ENCODE results near the gene DLG2.
"Not testable (repeated sequence)": the region's sequence is repeated elsewhere in the genome, so short reads cannot be mapped to it uniquely, and the experiment has no call there.

The DLG2 gene

DNA sequence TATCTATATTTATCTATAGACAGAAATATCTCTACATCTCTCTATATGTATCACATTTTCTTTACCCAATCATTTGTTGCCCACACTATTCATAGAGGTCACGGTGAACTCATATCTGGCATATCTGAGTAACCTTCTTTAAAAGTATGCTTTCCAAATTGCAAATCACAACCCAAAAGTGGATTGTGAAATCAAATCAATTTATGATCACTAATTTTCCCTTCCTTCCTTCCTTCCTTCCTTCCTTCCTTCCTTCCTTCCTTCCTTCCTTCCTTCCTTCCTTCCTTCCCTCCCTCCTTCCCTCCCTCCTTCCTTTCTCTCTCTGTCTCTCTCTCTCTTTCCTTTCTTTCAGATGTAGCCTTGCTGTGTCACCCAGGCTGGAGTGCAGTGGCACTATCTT, 1893.0 kb downstream of the DLG2 start:
- no peak for DNase-seq

- not testable (repeated sequence) for DNase-seq
These were observed 1895.9 kb downstream of the DLG2 start for GRCh38 chr11:83731288-83731687.

- DNase-seq = no peak
These were observed 1898.9 kb downstream of the DLG2 start for GRCh38 chr11:83728281-83728680.

DNA sequence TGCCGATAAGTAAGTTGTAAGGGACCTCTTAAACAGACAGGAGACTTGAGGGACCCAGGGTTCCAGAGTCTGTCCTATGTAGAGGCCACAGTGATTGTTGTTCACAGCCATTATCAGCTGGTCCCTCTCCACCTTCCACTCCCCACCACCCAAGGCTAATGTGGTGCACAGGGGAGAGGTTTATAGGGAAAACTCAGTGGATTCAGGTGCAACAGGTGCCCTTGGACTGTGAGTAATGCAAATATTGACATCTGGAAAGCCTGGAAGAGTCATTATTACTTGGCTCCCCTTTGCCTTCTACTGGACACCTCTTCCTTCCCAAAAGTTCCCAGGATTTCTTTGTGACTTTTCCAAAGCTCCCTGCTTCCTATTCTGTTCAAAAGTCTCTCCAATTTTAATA, 1899.9 kb downstream of the DLG2 start:
- no peak for DNase-seq

DNA sequence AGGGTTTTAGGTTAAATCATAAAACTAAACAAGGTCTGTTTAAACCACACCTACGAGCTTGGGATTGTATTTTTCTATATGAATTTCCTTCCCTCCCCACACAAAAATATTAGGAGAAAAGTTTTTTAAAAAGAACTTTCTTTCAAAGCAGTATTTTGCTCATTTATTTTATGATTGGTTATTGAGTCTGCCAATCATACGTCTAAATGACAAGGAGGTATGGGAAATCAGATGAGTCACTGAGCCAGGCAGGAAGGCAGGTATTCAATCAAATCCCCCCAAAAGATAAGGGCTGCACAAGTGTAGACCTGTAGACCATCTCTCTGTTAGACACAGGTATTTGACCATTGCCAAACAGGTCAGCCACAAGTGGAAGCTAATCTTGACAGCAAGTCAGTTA, 1900.8 kb downstream of the DLG2 start:
- no peak for DNase-seq

DNA sequence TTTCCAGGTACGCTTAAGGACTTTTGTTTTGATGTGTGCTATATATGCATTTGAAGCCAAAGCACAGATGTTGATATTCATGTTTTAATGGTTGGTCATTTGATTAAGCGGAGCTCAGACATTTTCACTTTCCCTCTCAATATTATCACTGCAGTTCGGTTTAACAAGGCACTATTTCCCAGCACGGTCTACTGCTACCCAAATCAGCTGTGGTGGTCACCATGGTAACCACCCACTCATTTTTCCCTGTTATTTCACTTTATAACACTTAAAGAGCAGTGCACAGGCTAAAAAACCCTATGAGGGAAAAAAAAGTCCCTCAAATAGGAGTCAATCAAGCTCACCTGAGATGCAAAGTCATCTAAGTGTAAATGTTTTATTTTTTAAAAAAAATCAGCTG, 1901.4 kb downstream of the DLG2 start:
- DNase-seq = no peak

- DNase-seq = no peak
These were observed 1901.9 kb downstream of the DLG2 start for GRCh38 chr11:83725269-83725560.

GRCh38 chr11:83723999-83724398, 1903.1 kb downstream of the DLG2 start:
- peak in 1 of 2 donors; percentile 6 for DNase-seq

- no peak for DNase-seq
These were observed 1904.6 kb downstream of the DLG2 start for GRCh38 chr11:83722392-83723119.

DNA sequence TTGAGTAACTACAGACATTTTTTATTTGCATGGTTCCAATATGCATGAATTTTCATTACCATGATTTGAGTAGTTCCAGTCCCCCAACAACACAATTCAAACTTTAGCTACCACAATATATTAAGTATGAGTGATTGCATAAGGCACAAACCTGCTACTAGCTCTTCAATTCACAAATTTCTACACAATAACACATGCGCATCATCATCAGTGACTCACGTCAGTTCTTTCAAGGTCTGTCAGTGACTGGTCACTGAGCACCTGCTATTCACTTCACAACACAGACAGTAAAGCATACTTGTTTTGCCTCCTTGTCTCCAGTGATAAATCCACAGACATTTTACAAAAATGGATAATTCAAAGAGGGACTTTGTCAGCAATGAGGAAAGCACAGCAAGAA, 1905.9 kb downstream of the DLG2 start:
- no peak for DNase-seq

- no peak for DNase-seq
These were observed 1906.5 kb downstream of the DLG2 start for GRCh38 chr11:83720675-83721074.

DNA sequence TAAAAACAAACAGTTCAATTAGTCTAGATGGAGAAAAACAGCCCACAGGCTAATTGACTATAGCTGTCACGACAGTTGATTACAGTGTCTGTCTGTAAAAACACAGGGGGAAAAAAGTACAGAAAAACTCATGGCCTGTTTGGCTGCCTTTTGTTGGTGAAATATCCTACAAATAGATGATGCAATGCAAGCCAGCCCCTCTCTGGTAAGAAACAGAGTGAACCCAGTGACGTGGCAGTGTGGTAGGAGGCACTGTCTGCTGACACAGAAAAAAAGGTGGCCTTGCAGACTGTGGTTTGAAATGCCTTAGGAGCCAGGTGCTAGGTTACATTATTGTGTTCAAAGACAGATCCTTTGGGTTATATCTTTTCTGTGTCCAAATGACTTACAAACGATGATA, 1909.6 kb downstream of the DLG2 start:
- no peak for DNase-seq

GRCh38 chr11:83715927-83716535, 1911.1 kb downstream of the DLG2 start:
- DNase-seq = no peak

DNA sequence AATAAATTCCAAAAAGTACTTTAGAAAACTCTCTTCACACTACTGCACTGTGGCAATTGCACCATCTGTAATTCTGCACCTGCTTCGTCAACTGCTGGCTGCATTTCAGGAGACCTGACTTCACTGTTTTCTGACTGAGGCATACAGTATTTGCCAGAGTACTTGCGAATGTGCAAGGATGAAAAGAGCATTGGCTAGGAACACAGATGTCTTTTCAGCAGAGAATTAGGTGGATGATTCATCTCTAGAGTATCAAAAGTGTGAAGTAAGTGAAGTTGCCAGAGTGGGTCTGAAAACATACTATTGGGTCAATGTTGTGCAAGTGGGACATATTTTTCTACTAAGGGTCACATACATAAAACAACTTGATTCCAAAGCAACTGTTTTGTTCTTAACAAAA, 1913.4 kb downstream of the DLG2 start:
- no peak for DNase-seq

DNA sequence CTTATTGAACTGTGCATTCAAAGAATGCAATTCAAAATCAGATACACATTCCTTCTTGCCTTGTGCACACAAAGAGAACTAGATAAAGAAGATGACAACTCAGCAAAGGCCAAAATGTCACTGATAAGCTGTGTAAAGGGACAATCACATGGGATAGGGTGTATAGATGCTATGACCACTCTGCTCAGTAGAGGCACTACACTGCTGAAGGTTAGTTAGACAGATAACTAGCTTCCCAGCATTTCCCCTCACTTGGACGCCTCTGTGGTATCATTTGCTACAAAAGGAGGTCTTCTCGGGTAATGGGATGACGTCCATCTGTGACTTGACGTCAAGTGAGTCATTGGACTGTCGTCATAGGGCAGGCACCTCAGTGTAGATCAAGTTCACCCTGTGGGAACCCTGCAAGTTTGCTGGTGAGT, 1916.0 kb downstream of the DLG2 start:
- no peak for DNase-seq

DNA sequence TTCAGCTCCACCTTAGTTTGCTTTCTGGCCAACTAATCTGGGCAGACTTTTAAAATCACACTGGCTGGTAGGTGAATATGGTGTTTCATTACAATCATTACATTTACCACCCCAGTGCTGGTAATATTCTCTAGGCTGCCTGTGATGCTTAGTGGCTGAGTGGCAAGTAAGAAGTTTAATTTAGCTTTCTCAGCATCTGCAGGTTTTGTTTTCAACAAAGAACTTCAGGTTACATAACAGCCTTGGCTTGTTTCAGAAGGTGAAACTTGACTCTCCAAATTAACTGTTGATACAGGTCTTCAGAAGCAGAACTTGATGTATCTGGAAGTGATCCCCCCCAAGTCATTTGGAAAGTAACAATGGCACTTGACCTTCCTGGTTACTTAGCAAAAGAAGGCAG, 1917.7 kb downstream of the DLG2 start:
- DNase-seq = no peak

DNA sequence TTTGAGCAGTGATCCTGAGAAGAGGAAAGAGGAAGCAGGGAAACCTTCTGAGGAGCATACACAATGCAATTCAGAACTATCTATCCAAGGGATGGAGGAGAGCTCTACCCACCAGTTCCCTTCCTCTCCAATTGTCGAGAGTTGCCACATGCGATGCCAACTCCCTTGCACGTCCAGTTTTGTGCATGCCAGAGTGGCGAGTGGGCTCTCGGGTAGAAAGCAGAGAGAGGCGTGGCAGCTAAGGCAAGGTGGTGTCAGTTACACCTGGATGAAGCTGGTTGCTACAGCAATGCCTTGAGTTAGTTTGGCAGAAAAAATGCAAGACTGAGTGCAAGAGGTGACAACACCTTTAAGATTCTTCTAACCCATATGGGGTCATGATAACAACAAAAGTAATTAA, 1920.6 kb downstream of the DLG2 start:
- DNase-seq = no peak

DNA sequence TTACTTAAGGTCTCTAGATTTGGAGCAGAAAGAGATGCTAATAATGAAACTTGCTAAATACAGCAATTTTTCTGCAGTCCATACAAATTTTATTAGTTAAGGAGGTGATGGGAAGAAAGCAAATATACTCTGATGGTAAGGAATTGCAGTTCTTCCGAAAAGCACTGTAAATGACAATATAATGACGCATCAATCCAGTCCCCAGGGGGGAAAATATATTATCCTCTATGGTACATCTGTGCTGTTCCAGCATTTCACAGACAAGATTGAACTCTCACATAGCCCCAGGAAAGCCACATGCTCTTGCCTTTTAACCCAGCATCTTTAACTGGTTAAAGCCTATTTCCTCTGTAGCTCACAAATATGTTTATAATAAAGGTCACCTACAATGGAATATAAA, 1924.3 kb downstream of the DLG2 start:
- no peak for DNase-seq

- no peak for DNase-seq
These were observed 1929.6 kb downstream of the DLG2 start for GRCh38 chr11:83697518-83697917.

DNA sequence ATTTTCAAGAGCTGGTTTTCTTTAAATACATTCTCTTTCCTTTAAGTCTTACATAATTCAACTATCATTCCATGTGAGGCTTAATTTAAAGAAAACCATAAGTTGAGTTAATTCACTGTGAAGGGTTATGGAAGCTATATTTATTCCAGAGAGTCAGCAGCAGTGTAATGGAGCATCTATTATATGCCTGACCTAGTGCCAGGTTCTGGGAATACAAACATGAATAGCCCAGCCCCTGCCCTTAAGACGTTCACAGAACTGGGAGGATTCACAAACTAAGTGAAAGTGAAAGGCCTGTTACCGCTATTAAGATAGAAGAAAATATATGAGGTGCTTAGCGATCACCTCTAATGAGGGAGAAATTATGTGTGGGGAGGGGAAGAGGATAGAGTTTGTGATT, 1932.1 kb downstream of the DLG2 start:
- no peak for DNase-seq

GRCh38 chr11:83694191-83694910, 1932.8 kb downstream of the DLG2 start:
- no peak for DNase-seq

DNA sequence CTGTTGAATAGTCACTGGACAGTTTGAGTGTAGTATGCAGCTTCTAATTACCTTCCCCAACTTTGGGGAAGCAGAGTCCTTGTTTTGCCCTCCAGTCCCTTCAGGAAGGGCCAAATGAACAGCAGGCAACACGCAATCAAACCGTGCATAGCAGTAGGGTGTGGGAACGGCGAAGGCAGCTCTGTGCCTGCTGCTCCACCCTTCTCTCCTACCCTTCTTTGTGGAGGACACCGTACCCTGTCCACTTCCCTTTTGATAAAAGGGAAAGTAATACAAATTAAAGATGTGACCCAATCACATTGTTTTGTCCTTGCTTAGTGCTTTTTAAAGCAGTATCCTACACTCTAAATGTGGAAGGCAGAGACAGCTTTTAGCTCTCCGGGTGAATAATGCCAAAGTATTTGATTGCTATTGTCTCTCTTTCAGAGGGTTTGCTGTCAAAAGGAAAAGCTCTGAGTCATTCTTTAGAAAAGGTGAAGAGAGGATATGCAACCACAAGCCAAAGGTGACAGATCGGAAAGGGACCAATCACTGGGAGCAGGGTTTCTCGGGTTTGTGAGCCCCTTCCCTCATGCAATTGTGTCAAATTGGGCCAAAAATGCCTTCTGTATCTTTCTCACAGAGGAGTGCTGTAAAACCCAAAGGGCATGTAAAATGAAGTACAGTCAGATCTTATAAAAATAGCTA, 1933.7 kb downstream of the DLG2 start:
- no peak for DNase-seq

GRCh38 chr11:83692675-83693074, 1934.5 kb downstream of the DLG2 start:
- no peak for DNase-seq

Data from inflammatory macrophage (primary cell).